HepG2 (cell line): Measurements from ENCODE around the gene PRDX5.

Experiments used
- CTCF ChIP-seq: sonication (generic); formaldehyde crosslinking; IDR thresholded peaks from 2 replicates; pipeline ENCODE4 v1.5.0; 2020; ENCODE audit warnings: mild to moderate bottlenecking, missing genetic modification reagents, moderate library complexity
- EP300 ChIP-seq, 3 experiments: sonication (generic) in 1 of 3; formaldehyde crosslinking in 1 of 3; IDR thresholded peaks; 2 replicates each; pipeline versions ENCODE4 v1.5.1 to v1.6.1; 2011 to 2020; ENCODE audit warnings: low read depth in 2 of 3, low read length in 2 of 3, borderline replicate concordance in 1 of 3, improper control_type of control experiment in 1 of 3, mild to moderate bottlenecking in 1 of 3, missing genetic modification reagents in 1 of 3, moderate library complexity in 1 of 3
- HINFP ChIP-seq: sonication (generic); formaldehyde crosslinking; IDR thresholded peaks from 2 replicates; pipeline ENCODE4 v1.4.0; 2020; ENCODE audit warnings: low read depth, mild to moderate bottlenecking, missing genetic modification reagents
- IRF1 ChIP-seq: sonication (generic); formaldehyde crosslinking; IDR thresholded peaks from 2 replicates; pipeline ENCODE4 v1.4.0; 2020; ENCODE audit warnings: low read depth, mild to moderate bottlenecking, missing genetic modification reagents
- KDM5A ChIP-seq: fragments of 200-600 bp; sonication (generic); IDR thresholded peaks from 2 replicates; pipeline ENCODE4 v1.7.0; 2018; ENCODE audit warnings: antibody characterized with exemption, mild to moderate bottlenecking, low read length, borderline replicate concordance
- NFE2L2 ChIP-seq: fragments of 150-350 bp; IDR thresholded peaks from 2 replicates; pipeline ENCODE4 v1.6.1; 2014; ENCODE audit warnings: low read length
- PBX3 ChIP-seq: sonication (generic); formaldehyde crosslinking; IDR thresholded peaks from 2 replicates; pipeline ENCODE4 v1.8.1; 2023; ENCODE audit warnings: missing genetic modification reagents, inconsistent platforms, borderline replicate concordance
- POLR2AphosphoS5 ChIP-seq: IDR thresholded peaks from 2 replicates; pipeline ENCODE4 v1.6.1; 2012; ENCODE audit warnings: low read depth, low read length
- SP2 ChIP-seq: sonication (generic); formaldehyde crosslinking; IDR thresholded peaks from 2 replicates; pipeline ENCODE4 v1.5.1; 2020; ENCODE audit warnings: mild to moderate bottlenecking, missing genetic modification reagents
- SRF ChIP-seq: IDR thresholded peaks from 2 replicates; pipeline ENCODE4 v1.6.1; 2011; ENCODE audit warnings: mild to moderate bottlenecking, low read depth, low read length, moderate library complexity
- ZNF12 ChIP-seq: sonication (generic); formaldehyde crosslinking; IDR thresholded peaks from 2 replicates; pipeline ENCODE4 v1.5.0; 2020; ENCODE audit warnings: missing genetic modification reagents
- ZNF230 ChIP-seq: sonication (generic); formaldehyde crosslinking; IDR thresholded peaks from 2 replicates; pipeline ENCODE4 v1.4.0; 2020; ENCODE audit warnings: mild to moderate bottlenecking, missing genetic modification reagents
- ZNF317 ChIP-seq: sonication (generic); formaldehyde crosslinking; IDR thresholded peaks from 2 replicates; pipeline ENCODE4 v1.5.0; 2020; ENCODE audit warnings: mild to moderate bottlenecking, missing genetic modification reagents

GRCh38 chr11:64324692-64325469, 7.0 kb downstream of the PRDX5 start:
- TF ChIP-seq SP2 (no peak), SRF (no peak), ZNF12 (CRISPR knock-in tag) (no peak), HINFP (no peak), POLR2AphosphoS5 (no peak), IRF1 (CRISPR knock-in tag) (no peak), ZNF230 (no peak), ZNF317 (CRISPR knock-in tag) (no peak), CTCF (CRISPR knock-in tag) (no peak), PBX3 (CRISPR knock-in tag) (no peak), NFE2L2 (no peak), KDM5A (no peak), EP300 (IDR thresholded peaks at IDR 0.05; ENCODE audit: low read depth in 2 of 2, low read length in 2 of 2) (no peak), EP300 (CRISPR knock-in tag; IDR thresholded peaks at IDR 0.05; ENCODE audit: borderline replicate concordance) (no peak)
